NB4 (cell line): ENCODE measurements around the gene GTF2H1.

ENCODE experiments used
- MYC ChIP-seq: IDR thresholded peaks from 2 replicates; pipeline ENCODE4 v1.6.1; 2011; ENCODE audit warnings: low read depth, low read length
- POLR2A ChIP-seq: IDR thresholded peaks from 2 replicates; pipeline ENCODE4 v1.6.1; 2011; ENCODE audit warnings: mild to moderate bottlenecking; ENCODE audit not compliant: insufficient read length; ENCODE audit errors: extremely low read depth
- TF ChIP-seq, protein P1 (sequence below): IDR thresholded peaks from one replicate; pipeline ENCODE4 v1.5.1; 2012; ENCODE audit warnings: low read depth, low read length
- TF ChIP-seq, protein P2 (sequence below): IDR thresholded peaks from 2 replicates; pipeline ENCODE4 v1.6.1; 2011; ENCODE audit warnings: low read depth, low read length

DNA sequence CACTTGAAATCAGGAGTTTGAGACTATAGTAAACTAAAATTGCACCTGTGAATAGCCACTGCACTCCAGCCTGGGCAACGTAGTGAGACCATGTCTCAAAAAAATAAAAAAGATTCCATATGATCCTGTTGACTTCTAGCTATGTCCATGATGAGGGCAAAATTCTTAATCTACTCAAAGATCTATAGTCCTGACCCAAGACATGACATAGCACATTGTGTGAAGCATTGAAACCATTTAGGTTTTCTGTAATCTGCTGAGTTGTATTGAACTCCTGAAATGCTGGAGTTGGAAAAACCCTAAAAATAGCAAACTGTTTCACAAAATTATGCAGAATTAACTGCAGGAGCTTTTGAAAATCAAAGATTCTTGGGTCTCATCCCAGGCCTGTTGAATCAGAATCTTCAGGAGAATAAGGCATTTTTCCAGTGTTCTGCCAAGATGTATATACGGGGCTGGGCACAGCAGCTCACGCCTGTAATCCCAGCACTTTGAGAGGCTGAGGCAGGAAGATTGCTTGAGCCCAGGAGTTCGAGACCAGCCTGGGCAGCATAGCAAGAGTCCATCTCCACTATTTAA is 42.2 kb downstream of the GTF2H1 start:
- TF ChIP-seq, protein P1, sequence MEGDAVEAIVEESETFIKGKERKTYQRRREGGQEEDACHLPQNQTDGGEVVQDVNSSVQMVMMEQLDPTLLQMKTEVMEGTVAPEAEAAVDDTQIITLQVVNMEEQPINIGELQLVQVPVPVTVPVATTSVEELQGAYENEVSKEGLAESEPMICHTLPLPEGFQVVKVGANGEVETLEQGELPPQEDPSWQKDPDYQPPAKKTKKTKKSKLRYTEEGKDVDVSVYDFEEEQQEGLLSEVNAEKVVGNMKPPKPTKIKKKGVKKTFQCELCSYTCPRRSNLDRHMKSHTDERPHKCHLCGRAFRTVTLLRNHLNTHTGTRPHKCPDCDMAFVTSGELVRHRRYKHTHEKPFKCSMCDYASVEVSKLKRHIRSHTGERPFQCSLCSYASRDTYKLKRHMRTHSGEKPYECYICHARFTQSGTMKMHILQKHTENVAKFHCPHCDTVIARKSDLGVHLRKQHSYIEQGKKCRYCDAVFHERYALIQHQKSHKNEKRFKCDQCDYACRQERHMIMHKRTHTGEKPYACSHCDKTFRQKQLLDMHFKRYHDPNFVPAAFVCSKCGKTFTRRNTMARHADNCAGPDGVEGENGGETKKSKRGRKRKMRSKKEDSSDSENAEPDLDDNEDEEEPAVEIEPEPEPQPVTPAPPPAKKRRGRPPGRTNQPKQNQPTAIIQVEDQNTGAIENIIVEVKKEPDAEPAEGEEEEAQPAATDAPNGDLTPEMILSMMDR = no peak
- no peak for TF ChIP-seq MYC
- no peak for TF ChIP-seq POLR2A
- TF ChIP-seq, protein P2, sequence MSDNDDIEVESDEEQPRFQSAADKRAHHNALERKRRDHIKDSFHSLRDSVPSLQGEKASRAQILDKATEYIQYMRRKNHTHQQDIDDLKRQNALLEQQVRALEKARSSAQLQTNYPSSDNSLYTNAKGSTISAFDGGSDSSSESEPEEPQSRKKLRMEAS = no peak
